ENCODE data around the gene RB1. TPM values are rescaled to one million over a fixed set of nuclear protein-coding genes. Genes with fewer than 3 reads are reported as not detected.

The RB1 gene
- polyA plus RNA-seq, 4 donors: 42.1 to 49.1 (median 45.5) TPM

DNA sequence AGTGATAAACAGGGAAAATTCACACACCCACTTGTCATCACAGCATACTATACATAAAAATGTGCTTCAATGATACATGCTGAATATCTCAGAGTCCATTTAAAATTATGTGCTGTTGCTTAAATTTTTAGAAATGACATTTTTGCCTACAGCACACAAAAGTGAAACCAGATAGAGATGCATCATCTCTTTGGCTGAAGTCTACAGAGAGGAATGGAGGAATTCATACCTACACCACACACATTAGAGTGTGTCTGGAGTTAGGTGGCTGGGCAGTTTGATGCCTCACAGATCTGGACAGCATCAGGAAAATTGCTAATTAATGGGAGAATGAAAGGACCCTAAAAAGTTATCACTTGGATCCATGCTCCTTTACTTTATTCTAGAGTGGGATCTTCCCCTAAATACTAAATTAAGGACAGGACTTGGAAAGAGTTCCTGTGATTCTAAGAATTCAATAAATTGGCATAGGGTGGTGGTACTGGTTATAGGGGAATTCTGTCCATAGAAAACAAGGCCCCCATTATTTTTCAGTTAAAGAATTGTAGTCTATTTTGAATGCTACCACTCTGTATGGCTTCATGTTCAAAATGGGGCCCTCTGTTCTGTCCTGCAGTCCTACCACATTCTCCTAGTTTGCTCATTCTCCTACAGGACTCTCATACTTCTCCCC is 188.0 kb downstream of the RB1 start:
- no peak for DNase-seq (ENCODE audit: low read depth in 4 of 4, low spot score in 2 of 4)

DNA sequence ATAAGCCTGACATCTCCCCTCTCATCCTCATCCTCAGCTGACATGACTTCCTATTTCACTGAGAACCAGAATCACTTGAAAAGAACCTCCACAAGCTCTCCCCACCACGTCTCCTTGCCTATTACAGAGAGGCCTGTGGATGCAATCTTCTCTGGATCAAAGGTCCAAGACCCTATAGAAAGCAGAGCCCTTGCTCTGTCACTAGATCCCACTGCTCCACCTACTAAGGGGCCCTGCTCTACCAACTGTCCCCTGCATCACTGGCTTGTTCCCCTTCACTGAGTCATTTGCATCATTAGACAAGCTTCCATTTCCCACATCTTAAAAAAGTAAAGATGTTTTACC is 188.5 kb downstream of the RB1 start:
- DNase-seq (ENCODE audit: low read depth in 4 of 4, low spot score in 2 of 4): no peak

DNA sequence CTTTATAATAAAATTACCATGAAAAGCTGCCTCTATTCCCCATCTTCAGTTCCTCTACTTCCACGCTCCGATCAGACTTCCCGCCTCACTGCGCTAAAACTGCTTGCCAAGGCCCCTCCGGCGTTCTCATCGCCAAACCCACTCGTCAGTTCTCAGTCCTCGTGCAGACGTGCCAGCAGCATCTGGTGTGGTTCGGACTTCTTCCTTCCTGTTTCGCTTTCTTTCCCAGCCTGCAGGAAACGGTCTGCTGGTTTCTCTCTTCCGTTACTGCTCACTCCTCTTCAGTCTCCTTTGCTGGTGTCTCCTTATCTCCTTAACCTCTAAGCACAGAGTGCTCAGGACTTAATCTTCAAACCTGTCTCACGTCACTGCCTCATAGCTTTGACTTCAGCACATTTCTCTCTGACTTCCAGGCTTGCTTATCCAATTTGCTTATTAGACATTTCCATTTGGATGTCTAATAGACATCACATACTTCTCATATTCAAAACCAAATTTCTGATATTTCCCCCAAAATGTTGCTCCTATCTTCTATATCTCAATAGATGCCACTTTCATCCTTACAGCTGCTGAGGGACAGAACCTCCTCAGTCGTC is 189.0 kb downstream of the RB1 start:
- DNase-seq (ENCODE audit: low read depth in 4 of 4, low spot score in 2 of 4): no peak

DNA sequence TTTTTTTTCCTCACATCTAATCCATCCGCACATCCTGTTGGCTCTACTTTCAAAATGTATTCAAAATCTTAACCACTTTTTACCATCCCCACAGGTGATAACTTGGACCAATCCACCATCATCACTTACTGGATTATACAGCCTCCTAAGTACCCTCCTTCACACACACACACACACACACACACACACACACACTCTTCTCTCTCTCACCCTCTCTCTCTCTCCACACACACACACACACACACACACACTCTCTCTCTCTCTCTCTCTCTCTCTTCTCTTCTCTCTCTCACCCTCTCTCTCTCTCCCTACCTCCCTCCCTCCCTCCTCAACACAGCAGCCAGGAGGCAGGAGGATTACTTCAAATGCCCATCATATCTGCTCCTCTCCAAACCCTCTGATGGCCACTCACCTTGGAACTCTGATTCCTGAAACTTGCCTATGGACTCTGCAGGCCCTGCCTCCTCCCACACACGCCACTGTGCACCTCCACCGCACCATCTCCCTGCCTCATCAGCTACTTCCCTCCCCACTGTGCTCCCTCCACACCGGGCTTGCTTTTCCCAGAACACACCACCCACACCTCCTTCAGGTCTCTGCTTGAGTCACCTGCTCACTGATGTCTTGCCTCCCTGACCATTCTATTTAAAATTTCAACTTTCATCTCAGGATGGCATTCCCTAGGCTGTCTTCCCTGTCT is 189.7 kb downstream of the RB1 start:
- DNase-seq (ENCODE audit: low read depth in 4 of 4, low spot score in 2 of 4): no peak

DNA sequence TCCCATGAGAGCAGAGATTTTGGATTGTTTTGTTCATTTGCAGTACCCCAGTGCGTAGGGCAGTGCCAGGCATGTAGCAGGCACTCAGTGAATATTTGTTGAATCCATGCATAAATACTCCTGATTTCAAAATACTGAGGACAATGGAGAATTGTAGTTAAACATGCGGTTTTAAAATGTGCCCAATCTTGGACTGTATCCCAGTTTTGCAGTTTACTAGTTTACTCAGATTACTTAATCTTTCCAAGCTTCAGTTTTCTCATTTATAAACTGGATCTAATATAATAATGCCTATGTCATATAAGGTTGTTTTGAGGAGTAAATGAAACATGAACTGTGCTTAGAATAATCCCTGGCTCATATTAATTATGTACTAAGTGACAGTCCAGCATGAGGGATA is 190.3 kb downstream of the RB1 start:
- no peak for DNase-seq (ENCODE audit: low read depth in 4 of 4, low spot score in 2 of 4)

DNA sequence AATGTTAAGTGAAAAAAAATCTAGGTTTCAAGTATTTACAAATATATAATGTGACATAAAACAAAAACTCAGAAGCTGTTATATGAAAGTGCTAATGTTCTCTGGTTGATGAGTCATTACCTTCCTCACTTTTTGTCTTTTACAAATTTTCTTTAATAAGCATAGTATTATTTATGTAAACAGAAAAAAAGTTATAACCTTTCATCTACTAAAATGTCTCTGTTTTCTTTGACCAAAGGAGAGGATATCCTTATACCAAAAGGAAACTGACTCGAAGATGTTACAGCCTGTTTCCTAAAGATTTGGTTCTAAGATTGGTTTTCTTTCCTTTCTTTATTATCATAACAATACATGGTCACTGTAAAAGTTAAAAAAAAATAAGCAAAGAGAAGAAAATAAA is 191.3 kb downstream of the RB1 start:
- DNase-seq (ENCODE audit: low read depth in 4 of 4, low spot score in 2 of 4): no peak

DNA sequence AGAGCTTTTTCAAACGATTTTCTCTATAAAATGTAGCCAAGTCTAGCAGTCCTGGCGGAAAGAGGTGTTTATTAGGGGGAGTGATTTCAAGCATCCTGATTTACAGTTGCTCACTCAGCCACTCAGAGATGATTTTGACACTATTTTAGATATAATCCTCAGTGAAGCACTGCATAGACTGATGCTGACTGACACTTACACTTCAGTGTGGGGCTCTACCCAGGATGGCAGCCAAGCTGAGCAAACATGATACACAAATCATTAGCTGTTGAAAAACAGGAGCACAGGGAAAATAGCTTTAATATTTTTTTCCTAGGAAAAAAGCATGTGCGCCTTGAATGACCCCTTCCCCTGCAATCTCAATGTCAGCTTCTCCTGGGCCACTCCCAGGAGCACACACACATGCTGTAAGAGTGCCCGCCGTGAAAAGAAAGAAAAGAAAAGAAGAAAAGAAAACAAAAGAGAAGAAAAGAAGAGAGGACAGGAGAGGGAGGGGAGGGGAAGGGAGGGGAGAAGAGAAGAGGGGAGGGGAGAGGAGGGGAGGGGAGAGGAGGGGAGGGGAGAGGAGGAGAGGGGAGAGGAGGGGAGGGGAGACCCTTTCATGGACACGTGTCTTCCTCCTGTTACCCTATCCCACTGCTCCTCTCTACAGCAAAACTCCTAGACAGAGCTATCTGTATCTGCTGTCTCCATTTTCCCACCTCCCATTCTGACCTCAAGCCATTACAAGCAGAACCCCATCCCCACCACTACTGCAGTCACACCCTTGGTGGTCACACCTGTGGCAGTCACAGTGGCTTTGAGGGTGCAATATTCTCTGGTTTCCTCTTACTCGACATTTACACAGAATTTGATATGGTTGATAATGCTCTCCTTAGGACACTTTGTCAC is 193.0 kb downstream of the RB1 start:
- DNase-seq (ENCODE audit: low read depth in 4 of 4, low spot score in 2 of 4): no peak

DNA sequence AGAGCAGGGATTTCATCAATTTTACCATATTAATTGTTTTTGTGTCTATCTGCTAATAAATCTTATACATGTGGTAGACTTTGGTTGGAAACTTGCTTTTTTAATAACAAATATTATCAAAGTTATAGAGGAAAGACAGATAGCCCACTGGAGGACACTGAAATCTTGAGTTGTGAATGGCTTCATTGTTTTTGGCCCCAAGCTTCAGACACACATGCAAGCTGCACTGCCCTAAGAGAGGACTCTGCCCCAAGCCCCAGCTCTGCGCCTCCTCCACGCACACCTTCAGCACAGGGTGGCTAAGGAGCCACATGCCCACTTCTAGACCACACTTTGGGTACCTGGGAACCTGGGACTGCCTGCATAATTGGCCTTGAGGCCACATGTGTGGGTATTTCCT is 194.1 kb downstream of the RB1 start:
- DNase-seq (ENCODE audit: low read depth in 4 of 4, low spot score in 2 of 4): no peak

DNA sequence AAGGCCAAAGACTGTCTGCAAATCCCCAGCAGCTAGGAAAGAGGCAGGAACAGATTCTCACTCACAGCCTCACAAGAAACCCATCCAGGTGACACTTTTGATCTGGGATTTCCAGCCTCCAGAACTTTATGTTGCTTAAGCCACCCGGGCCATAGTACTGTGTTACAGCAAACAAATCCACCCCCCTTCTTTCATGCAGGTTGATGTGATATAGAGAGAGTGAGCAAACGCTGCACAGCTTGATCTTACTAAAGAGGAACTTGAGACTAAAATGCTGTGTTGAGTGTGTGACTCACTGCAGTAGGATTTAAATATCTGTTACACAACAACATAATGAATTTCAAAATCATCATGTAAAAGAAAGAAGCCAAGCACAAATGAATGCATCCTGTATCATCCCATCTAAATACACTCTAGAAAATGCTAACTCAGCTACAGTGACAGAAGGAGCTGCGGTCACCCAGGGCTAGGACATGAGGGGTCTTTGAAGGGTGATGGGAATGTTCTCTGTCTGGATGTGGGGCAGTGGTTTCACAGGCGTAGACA is 197.2 kb downstream of the RB1 start:
- DNase-seq (ENCODE audit: low read depth in 4 of 4, low spot score in 2 of 4): no peak

DNA sequence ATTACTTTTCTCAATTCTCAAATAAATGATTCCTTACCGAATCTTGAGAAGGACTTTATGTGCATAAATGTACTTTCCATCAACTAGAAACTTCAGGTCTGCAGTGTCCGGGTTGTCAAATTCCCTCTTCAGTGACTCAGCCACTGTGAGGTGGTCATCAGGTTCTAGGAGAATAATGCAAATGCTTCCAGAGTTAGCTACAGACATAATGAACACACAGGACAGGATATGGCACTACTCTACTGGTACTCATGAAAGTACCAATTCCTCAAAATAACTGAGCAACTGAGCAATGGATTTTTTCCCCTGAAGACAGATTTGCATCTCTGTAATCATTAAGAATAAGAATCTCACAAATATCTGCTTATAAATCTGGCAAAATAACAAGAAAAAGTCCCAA is 198.2 kb downstream of the RB1 start:
- DNase-seq (ENCODE audit: low read depth in 4 of 4, low spot score in 2 of 4): no peak

DNA sequence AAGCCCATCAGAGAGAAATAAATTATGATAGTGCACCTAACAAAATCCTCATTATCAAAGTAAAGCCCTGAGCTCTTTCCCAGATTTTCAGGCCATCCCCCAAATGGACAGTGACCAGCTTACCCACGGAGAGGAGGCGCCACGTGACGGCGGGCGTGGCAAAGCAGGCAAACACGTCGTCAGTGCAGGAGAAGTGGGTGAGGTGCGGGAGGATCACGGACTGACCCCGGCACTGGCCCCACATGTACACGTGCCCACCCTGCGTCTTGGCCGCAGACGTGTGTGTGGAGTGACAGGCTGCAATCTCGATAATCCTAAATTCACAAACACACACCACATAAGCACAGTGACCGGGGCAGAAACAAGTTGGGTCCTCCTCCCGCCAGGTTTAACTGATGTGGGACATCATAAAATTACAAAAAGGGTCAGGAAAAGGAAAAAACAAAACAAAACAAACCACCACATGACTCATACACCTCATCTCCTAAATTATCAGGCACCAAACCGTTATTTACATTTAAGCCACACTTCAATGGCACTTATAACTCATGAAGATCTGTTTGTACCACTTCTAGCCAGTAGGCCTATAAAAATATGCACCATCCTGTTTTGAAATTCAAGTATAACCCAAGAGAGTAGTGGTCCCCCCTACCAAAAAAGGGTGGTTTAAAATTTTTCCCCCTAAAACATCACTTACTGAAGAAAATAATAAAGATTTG is 199.2 kb downstream of the RB1 start:
- DNase-seq (ENCODE audit: low read depth in 4 of 4, low spot score in 2 of 4): no peak

DNA sequence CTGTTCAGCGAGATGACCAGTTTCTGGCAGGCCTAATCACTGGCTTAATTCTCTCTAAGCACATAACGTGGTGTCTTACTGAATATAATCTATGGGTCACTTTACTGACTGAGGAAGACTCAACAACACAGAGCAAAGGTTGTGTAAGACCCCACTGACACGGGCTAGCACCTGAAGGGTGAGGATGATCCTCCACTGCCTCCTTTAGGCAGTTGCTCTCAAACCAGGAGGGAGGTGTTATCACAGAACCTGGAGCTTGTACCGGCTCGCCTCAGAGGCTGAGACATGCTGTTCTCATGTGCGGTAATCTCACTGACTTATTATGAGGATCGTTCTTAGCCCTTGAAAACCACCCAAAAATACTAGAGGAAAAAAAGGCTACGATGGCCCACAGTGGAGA is 201.1 kb downstream of the RB1 start:
- DNase-seq (ENCODE audit: low read depth in 4 of 4, low spot score in 2 of 4): no peak

DNA sequence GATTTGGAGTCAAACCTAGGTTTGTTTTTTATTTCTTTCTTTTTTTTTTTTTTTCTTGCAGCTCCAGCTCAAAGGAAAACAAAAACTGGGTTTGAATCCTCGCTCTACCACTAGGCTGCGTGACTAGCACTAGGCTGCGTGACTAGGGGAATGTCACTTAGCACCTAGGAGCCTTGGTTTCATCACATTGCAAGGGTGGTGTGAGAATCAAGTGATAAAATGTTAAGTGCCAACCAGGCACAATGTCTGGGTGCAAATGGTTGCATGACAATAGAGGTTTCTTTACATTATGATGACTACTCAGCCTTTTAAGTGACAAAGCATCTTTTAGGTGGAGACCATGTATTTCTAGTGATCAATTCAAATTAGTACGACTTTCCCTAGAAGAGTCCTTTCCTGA is 201.5 kb downstream of the RB1 start:
- DNase-seq (ENCODE audit: low read depth in 4 of 4, low spot score in 2 of 4): no peak

DNA sequence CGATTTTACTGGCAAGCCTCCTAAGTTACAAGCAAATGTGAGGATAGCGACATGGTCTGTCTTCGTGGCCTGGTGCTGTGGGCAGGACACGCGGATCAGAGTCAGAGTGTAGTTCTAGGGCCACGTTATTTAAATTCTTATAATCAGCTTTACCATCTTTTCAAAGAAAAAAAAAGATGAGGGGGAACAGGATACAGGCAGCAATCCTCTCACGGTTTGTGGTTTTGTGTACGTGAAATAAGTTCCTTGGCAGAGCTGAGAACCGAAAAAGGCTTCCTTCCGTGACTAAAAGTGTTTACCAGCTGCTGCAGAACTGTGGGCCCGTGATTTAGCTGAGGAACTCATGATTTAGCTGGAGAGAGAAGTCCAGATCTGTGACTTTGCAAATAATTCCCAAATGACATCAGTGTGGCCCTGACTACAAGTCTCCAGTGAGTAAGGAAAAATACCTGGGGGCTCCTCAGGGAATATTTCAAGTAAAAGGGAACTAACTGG is 202.1 kb downstream of the RB1 start:
- DNase-seq (ENCODE audit: low read depth in 4 of 4, low spot score in 2 of 4): peak in 1 of 4 donors; percentile 15

DNA sequence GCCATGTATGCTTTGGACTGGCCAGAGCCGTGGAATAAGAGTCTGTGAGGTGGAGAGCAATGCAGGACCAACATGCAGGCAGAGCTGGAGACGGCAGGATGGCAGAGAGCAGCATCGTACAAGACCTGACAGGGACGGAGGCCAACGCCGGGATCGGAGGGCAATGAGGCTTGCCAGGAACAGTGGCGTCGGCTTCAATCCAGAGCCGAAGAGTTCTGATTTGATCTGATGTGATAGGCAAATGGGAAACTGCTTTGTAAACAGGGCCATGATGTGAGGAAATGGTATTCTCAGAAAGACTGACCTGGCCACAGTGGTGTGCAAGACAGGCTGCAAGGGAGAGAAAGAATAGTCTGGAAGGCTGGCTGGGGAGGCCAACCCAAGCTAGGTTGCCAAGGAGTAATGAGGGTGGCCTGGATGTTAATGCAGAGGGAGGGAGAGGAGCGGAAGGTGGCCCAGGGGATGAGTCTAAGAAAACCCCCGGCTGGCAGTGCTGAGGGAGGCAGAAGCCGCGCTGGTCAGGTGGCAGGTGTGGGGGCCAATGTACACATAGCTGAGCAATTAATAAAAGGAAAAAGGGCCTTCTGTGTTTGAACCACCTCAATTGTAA is 202.6 kb downstream of the RB1 start:
- no peak for DNase-seq (ENCODE audit: low read depth in 4 of 4, low spot score in 2 of 4)

DNA sequence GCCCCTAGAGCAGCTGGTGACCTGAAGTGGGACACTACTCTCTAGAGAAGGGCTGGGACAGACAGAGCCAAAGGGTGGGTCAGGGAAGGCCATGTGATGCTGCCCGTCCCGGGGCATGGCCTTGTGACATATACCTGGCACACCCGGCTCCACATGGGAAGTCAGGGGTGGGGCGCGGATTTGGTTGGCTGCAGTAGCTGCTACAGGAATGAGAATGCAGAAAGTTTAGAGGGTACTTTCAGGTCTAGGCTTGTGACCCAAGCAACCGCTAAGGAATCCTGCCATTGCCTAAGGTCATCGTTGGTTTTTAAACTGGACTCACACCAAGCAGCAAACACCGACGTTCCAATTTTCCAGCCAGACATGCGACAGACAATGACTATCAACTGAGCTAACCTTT is 203.5 kb downstream of the RB1 start:
- no peak for DNase-seq (ENCODE audit: low read depth in 4 of 4, low spot score in 2 of 4)

DNA sequence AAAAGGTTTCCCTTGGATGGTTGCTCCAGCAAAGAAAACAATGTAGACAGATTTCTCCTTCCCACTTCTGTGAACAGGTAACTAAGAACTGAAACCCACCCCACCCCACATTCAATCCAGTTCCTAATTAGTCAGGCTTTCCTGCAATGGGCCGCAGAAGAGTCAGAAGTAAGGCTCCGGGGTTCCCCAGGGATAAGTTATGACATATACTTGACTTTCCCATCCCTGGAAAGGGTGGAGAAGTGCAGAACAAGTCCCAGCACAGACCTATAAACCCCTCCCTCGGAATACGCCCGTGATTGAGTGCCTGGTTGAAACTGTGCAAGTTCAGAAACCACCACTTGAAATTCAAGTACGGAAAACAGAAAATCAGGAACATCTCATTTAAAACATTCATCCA is 204.5 kb downstream of the RB1 start:
- no peak for DNase-seq (ENCODE audit: low read depth in 4 of 4, low spot score in 2 of 4)

DNA sequence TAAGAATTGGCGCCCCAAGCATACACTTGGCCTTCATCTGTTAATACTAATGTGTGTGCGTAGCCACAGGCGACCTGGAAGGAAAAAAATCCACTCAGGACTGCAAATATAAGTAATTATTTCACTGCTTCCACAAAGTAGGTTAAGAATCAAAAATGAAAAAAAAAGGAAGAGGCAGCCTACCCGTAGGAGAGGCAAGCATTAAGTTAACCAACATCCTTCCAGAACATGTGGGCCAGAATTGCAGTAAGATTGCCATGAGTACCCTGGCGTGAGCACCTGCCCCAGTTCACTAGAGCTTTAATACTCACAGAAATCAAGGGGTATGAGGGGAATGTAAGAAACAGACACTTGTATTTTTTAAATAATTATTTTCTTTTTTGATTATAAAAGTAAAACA is 207.1 kb downstream of the RB1 start:
- no peak for DNase-seq (ENCODE audit: low read depth in 4 of 4, low spot score in 2 of 4)

DNA sequence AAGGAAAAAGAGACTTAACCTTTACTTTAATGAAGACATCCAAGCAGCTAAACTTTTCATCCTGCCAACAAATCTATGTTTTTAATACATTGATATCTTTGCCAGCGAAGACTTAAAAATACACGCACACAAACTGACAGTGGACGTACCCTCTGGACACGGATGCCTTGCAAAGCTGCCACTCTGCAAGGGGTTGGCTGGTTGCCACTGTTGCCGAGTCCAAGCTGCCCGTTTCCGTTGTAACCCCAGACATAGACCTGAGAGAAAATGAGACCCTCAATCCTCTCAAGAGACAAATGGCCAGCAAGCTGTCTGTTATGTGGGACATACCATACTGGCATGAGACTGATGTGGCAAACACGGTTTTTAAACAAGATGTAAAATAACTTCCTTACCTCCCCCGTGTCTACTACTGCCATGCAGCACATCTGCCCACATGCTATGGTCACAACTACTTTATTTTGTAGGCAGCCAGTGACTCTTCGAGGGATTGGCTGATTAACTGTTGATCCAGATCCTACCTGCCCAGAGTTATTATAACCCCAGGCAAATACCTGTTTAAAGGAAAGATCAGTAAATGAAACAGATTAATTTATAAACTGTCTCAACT is 208.2 kb downstream of the RB1 start:
- DNase-seq (ENCODE audit: low read depth in 4 of 4, low spot score in 2 of 4): no peak
